ENCODE measurements around the gene CZIB. TPM values are rescaled to one million over a fixed set of nuclear protein-coding genes. Genes with fewer than 3 reads are reported as not detected.

Gene CZIB
- total and polyA plus RNA-seq, 8 donors, result 12.1 to 66.9 (median 18.6) TPM

GRCh38 chr1:53219711-53220110, 723 bp downstream of the CZIB start:
- H3K4me1 ChIP-seq, result peaks cover 0 to 10% (median 3%) of the 10 kb centered on the region in 3 donors
- ATAC-seq (no peak), FAIRE-seq (no peak), DNase-seq (no peak)
- no peaks in the 10 kb centered on the region for H3K9me3 ChIP-seq
- peak overlapping the region; percentile 82 to 98 (median 91) for H3K27ac ChIP-seq
- no peaks in the 10 kb centered on the region for H3K27me3 ChIP-seq
- H3K4me3 ChIP-seq, result peak overlapping the region; percentile 51 to 100 (median 64)
- no peak for TF ChIP-seq CTCF (IDR thresholded peaks at IDR 0.05)
- intact Hi-C loops (cut with DNase I), result no loop called here
- 12 to 16% methylated on average over 8 of the region's 8 CpGs for WGBS, 2 donors
- H3K36me3 ChIP-seq, result peaks cover 0 to 5% (median 0%) of the 10 kb centered on the region in 3 donors

- Histone ChIP-seq H3K9me3 (no peaks in the 10 kb centered on the region), H3K27me3 (no peaks in the 10 kb centered on the region), H3K27ac (no peak overlapping the region), H3K36me3 (peaks cover 0 to 20% (median 11%) of the 10 kb centered on the region in 3 donors), H3K4me3 (no peak overlapping the region), H3K4me1 (peaks cover 0 to 10% (median 3%) of the 10 kb centered on the region in 3 donors)
- no peak for DNase-seq
- no peak for TF ChIP-seq CTCF (IDR thresholded peaks at IDR 0.05)
- intact Hi-C loops (cut with DNase I), result no loop called here
- FAIRE-seq, result no peak
- WGBS, 2 donors, result 60 to 72% methylated on average over 7 of the region's 7 CpGs
- no peak for ATAC-seq
These were observed 2.2 kb downstream of the CZIB start for GRCh38 chr1:53218201-53218600.

GRCh38 chr1:53214376-53214940, 6.0 kb downstream of the CZIB start:
- no peak overlapping the region for H3K4me3 ChIP-seq
- DNase-seq, result no peak
- no peak for TF ChIP-seq CTCF (IDR thresholded peaks at IDR 0.05)

GRCh38 chr1:53210954-53211353, 9.5 kb downstream of the CZIB start:
- no peaks in the 10 kb centered on the region for H3K4me1 ChIP-seq
- no peak overlapping the region for H3K27ac ChIP-seq
- intact Hi-C loops (cut with DNase I), result no loop called here
- TF ChIP-seq CTCF (IDR thresholded peaks at IDR 0.05), result no peak
- no peak for ATAC-seq
- H3K36me3 ChIP-seq, result peaks cover 4 to 53% (median 38%) of the 10 kb centered on the region in 3 donors
- no peak for FAIRE-seq
- H3K4me3 ChIP-seq, result no peak overlapping the region
- H3K9me3 ChIP-seq, result no peaks in the 10 kb centered on the region
- no peaks in the 10 kb centered on the region for H3K27me3 ChIP-seq
- no peak for DNase-seq
- WGBS, 2 donors, result 98 to 99% methylated on average over 11 of the region's 11 CpGs

More at GRCh38 chr1:53214376-53214940, 6.0 kb downstream of the CZIB start:
- intact Hi-C loops (cut with DNase I), result no loop called here
- Histone ChIP-seq H3K36me3 (peaks cover 4 to 38% (median 32%) of the 10 kb centered on the region in 3 donors), H3K4me1 (peaks cover 0 to 3% (median 1%) of the 10 kb centered on the region in 3 donors), H3K27ac (no peak overlapping the region), H3K9me3 (no peaks in the 10 kb centered on the region), H3K27me3 (no peaks in the 10 kb centered on the region)
- ATAC-seq (no peak), FAIRE-seq (no peak)
- 86 to 94% methylated on average over 5 of the region's 5 CpGs for WGBS, 2 donors

GRCh38 chr1:53210352-53210751, 10.1 kb downstream of the CZIB start:
- H3K36me3 ChIP-seq, result peaks cover 4 to 59% (median 43%) of the 10 kb centered on the region in 3 donors
- WGBS, 2 donors, result 60 to 67% methylated on average over 7 of the region's 7 CpGs
- FAIRE-seq, result no peak
- no peak overlapping the region for H3K27ac ChIP-seq
- intact Hi-C loops (cut with DNase I), result no loop called here
- H3K27me3 ChIP-seq, result no peaks in the 10 kb centered on the region
- no peaks in the 10 kb centered on the region for H3K4me1 ChIP-seq
- no peak overlapping the region for H3K4me3 ChIP-seq
- DNase-seq, result no peak
- H3K9me3 ChIP-seq, result no peaks in the 10 kb centered on the region
- ATAC-seq, result peak in 2 of 4 donors; percentile 28 to 54
- TF ChIP-seq CTCF (IDR thresholded peaks at IDR 0.05), result no peak

Measured in pancreas (tissue), 10 donors.